Measurements from ENCODE around the gene SPRR4.

DNA sequence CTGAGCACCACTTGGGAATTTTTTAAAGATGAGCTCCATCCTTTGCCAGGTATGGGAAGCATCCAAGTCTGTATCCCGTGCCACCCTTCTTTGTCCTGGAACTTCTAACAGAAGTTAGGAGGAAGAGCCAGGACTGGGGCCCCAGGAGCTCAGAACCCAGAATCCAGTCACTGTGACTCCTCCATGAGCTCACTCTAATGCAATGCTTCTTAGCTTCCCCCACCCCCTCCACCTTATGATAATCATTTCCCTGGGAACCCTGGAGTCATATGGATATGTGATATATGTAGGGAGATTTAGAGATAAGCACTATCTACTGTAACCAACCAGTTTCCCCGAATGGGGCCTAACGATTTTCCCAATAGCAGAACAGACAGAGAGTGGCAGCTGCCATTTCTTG, 24.2 kb upstream of the SPRR4 start:
- TF ChIP-seq POLR2AphosphoS5 (IDR thresholded peaks at IDR 0.05; ENCODE audit: low read depth, low read length): no peak
- TF ChIP-seq, protein P1, sequence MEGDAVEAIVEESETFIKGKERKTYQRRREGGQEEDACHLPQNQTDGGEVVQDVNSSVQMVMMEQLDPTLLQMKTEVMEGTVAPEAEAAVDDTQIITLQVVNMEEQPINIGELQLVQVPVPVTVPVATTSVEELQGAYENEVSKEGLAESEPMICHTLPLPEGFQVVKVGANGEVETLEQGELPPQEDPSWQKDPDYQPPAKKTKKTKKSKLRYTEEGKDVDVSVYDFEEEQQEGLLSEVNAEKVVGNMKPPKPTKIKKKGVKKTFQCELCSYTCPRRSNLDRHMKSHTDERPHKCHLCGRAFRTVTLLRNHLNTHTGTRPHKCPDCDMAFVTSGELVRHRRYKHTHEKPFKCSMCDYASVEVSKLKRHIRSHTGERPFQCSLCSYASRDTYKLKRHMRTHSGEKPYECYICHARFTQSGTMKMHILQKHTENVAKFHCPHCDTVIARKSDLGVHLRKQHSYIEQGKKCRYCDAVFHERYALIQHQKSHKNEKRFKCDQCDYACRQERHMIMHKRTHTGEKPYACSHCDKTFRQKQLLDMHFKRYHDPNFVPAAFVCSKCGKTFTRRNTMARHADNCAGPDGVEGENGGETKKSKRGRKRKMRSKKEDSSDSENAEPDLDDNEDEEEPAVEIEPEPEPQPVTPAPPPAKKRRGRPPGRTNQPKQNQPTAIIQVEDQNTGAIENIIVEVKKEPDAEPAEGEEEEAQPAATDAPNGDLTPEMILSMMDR (IDR thresholded peaks at IDR 0.05): no peak
